AG04449 (cell line): ENCODE measurements around the gene PKN1.

Source experiments
- CTCF ChIA-PET: fragments of 350-600 bp; formaldehyde crosslinking; extraction: SDS; loops from one replicate; lab custom pipeline; 2021; ENCODE audit warnings: antibody characterized with exemption; lab: Yijun Ruan, JAX
- POLR2A ChIA-PET: fragments of 400-600, 350-600 bp; formaldehyde crosslinking; extraction: SDS; loops from one replicate; lab custom pipeline; 2020; ENCODE audit warnings: antibody characterized with exemption, inconsistent platforms; lab: Yijun Ruan, JAX
- DNase-seq: peaks from one replicate; pipeline ENCODE4 v3.0.0-alpha.2; 2010; ENCODE audit warnings: low read depth, low spot score
- H3K4me3 ChIP-seq: 2 replicates; pipeline ENCODE4 v1.5.1; 2011; ENCODE audit warnings: low read depth, mild to moderate bottlenecking, control low read depth, low read length
- CTCF ChIP-seq: IDR thresholded peaks from one replicate; pipeline ENCODE4 v1.5.1; 2011; ENCODE audit warnings: mild to moderate bottlenecking, moderate library complexity, low read length, control low read depth, inconsistent platforms; ENCODE audit not compliant: insufficient read depth; ENCODE audit errors: missing control alignments

The PKN1 gene

GRCh38 chr19:14507704-14508542 is 74.8 kb downstream of the PKN1 start:
- no peak for DNase-seq
- H3K4me3 ChIP-seq, result no peak overlapping the region
- no peak for TF ChIP-seq CTCF
- POLR2A ChIA-PET, result interaction anchor here (4.1 kb wide), 1 partner anchor 10 kb away, joined by 34 read pairs; the partner anchor contains the start of gene DNAJB1
- CTCF ChIA-PET, result interaction anchor here (4.3 kb wide), 1 partner anchor 28 kb away, joined by 36 read pairs; no protein-coding TSS in a partner anchor

- no peak overlapping the region for H3K4me3 ChIP-seq
- TF ChIP-seq CTCF, result no peak
- DNase-seq, result no peak
- POLR2A ChIA-PET, result interaction anchor here (1.5 kb wide), 1 partner anchor 8 kb away, joined by 10 read pairs; the partner anchor contains the start of gene DNAJB1
- CTCF ChIA-PET, result interaction anchor here (1.3 kb wide), 1 partner anchor 30 kb away, joined by 3 read pairs; no protein-coding TSS in a partner anchor
These were observed 77.5 kb downstream of the PKN1 start for GRCh38 chr19:14510311-14511228.

- TF ChIP-seq CTCF, result no peak
- H3K4me3 ChIP-seq, result no peak overlapping the region
- no peak for DNase-seq
- ChIA-PET POLR2A (no interaction called here), CTCF (no interaction called here)
These were observed 78.1 kb downstream of the PKN1 start for GRCh38 chr19:14511229-14511593.

GRCh38 chr19:14512406-14512961 is 79.4 kb downstream of the PKN1 start:
- no peak for DNase-seq
- CTCF ChIA-PET, result no interaction called here
- H3K4me3 ChIP-seq, result no peak overlapping the region
- POLR2A ChIA-PET, result no interaction called here
- no peak for TF ChIP-seq CTCF

GRCh38 chr19:14514215-14514863 is 81.2 kb downstream of the PKN1 start:
- CTCF ChIA-PET, result interaction anchor here (0.8 to 1.0 kb wide), 2 partner anchors 9 to 40 kb away, joined by 3 to 4 read pairs; partner anchors contain the start of gene PTGER1
- DNase-seq, result no peak
- no peak for TF ChIP-seq CTCF
- POLR2A ChIA-PET, result no interaction called here
- no peak overlapping the region for H3K4me3 ChIP-seq
